ENCODE data around the gene HOTAIR.
A peak's percentile ranks its signal among the peaks of the same experiment; 100 is the strongest.

The HOTAIR gene

GRCh38 chr12:53974084-53975063 lies at the start of gene HOTAIR:
TSS of gene HOTAIR (minus strand) at chr12:53974954.
- no peak for DNase-seq

GRCh38 chr12:54024127-54024526 lies 49.4 kb upstream of the HOTAIR start:
- DNase-seq = no peak

- no peak for DNase-seq
Observed at GRCh38 chr12:54022960-54023884, 48.5 kb upstream of the HOTAIR start.

GRCh38 chr12:54021432-54022013 lies 46.8 kb upstream of the HOTAIR start:
- DNase-seq = no peak

- no peak for DNase-seq
Observed at GRCh38 chr12:54020591-54021405, 46.0 kb upstream of the HOTAIR start.

- no peak for DNase-seq
Observed at GRCh38 chr12:54019924-54020590, 45.3 kb upstream of the HOTAIR start.

GRCh38 chr12:54019091-54019811 lies 44.5 kb upstream of the HOTAIR start:
- no peak for DNase-seq

GRCh38 chr12:54018468-54018984 lies 43.8 kb upstream of the HOTAIR start:
- no peak for DNase-seq

GRCh38 chr12:54017878-54018467 lies 43.2 kb upstream of the HOTAIR start:
- peak; percentile 58 to 66 for DNase-seq

- DNase-seq = no peak
Observed at GRCh38 chr12:54017027-54017788, 42.5 kb upstream of the HOTAIR start.

GRCh38 chr12:54016478-54016964 lies 41.8 kb upstream of the HOTAIR start:
- no peak for DNase-seq

- no peak for DNase-seq
Observed at GRCh38 chr12:54016051-54016450, 41.3 kb upstream of the HOTAIR start.

GRCh38 chr12:54015018-54015931 lies 40.5 kb upstream of the HOTAIR start:
- DNase-seq = no peak

GRCh38 chr12:54014377-54015017 lies 39.7 kb upstream of the HOTAIR start:
- no peak for DNase-seq

- no peak for DNase-seq
Observed at GRCh38 chr12:54012631-54013409, 38.1 kb upstream of the HOTAIR start.

- DNase-seq = no peak
Observed at GRCh38 chr12:54011665-54012532, 37.1 kb upstream of the HOTAIR start.

Measured in activated CD4-positive, alpha-beta T cell treated with anti-CD3 and anti-CD28 coated beads for 4 hours (primary cell).